Hippocampal formation (tissue), 2 donors: ENCODE measurements around the gene TMEM50A.
"Not testable (repeated sequence)": the region's sequence is repeated elsewhere in the genome, so short reads cannot be mapped to it uniquely, and the experiment has no call there.

Experiments
- DNase-seq, 2 donors: peaks; one replicate each; lab custom pipeline; 2025; lab: John Stamatoyannopoulos, UW

The TMEM50A gene

GRCh38 chr1:25336922-25337354, 1.2 kb upstream of the TMEM50A start:
- not testable (repeated sequence) for DNase-seq

GRCh38 chr1:25337483-25338187, 499 bp upstream of the TMEM50A start:
- not testable (repeated sequence) for DNase-seq

GRCh38 chr1:25338986-25339385, 852 bp downstream of the TMEM50A start:
- DNase-seq, result no peak

GRCh38 chr1:25341746-25342145, 3.6 kb downstream of the TMEM50A start:
- DNase-seq, result no peak

- no peak for DNase-seq
Observed at GRCh38 chr1:25342846-25343245, 4.7 kb downstream of the TMEM50A start.

GRCh38 chr1:25343872-25344271, 5.7 kb downstream of the TMEM50A start:
- no peak for DNase-seq

GRCh38 chr1:25347556-25347955, 9.4 kb downstream of the TMEM50A start:
- DNase-seq, result no peak

GRCh38 chr1:25349606-25350005, 11.5 kb downstream of the TMEM50A start:
- no peak for DNase-seq

- no peak for DNase-seq
Observed at GRCh38 chr1:25355841-25356395, 17.8 kb downstream of the TMEM50A start.

GRCh38 chr1:25356441-25356840, 18.3 kb downstream of the TMEM50A start:
- DNase-seq, result no peak

- DNase-seq, result no peak
Observed at GRCh38 chr1:25356848-25357247, 18.7 kb downstream of the TMEM50A start.

- no peak for DNase-seq
Observed at GRCh38 chr1:25360596-25361581, 22.8 kb downstream of the TMEM50A start.

GRCh38 chr1:25361901-25362300, 23.8 kb downstream of the TMEM50A start:
- DNase-seq, result no peak

GRCh38 chr1:25362634-25363559, 24.8 kb downstream of the TMEM50A start:
- DNase-seq, result not testable (repeated sequence)

- no peak for DNase-seq
Observed at GRCh38 chr1:25369241-25369640, 31.1 kb downstream of the TMEM50A start.

- not testable (repeated sequence) for DNase-seq
Observed at GRCh38 chr1:25369691-25370271, 31.6 kb downstream of the TMEM50A start.

GRCh38 chr1:25371757-25372156, 33.6 kb downstream of the TMEM50A start:
- DNase-seq, result not testable (repeated sequence)

GRCh38 chr1:25378367-25378766, 40.2 kb downstream of the TMEM50A start:
- not testable (repeated sequence) for DNase-seq

- DNase-seq, result not testable (repeated sequence)
Observed at GRCh38 chr1:25382543-25382942, 44.4 kb downstream of the TMEM50A start.

GRCh38 chr1:25383090-25383489, 45.0 kb downstream of the TMEM50A start:
- not testable (repeated sequence) for DNase-seq

- not testable (repeated sequence) for DNase-seq
Observed at GRCh38 chr1:25383875-25384274, 45.7 kb downstream of the TMEM50A start.
